Measurements from ENCODE around the gene HMCES. TPM values are rescaled to one million over a fixed set of nuclear protein-coding genes. Genes with fewer than 3 reads are reported as not detected.

HMCES gene
- total and polyA plus RNA-seq, 2 of the 13 experiments (the other 11 are each of a cell fraction or from before 2014, with no cell fraction given) = 16.1 to 37.5 TPM

- TF ChIP-seq ZKSCAN8 (CRISPR knock-in tag; IDR thresholded peaks at IDR 0.05; ENCODE audit: borderline replicate concordance) (0 out of 2 replicates have a peak, but pooled peaks have one; percentile 20), GATAD1 (CRISPR knock-in tag; IDR thresholded peaks at IDR 0.05) (peak; percentile 83), ZNF569 (CRISPR knock-in tag; IDR thresholded peaks at IDR 0.05; ENCODE audit: borderline replicate concordance) (no peak), ZNF75D (CRISPR knock-in tag; IDR thresholded peaks at IDR 0.05; ENCODE audit: borderline replicate concordance) (no peak), MAZ (IDR thresholded peaks at IDR 0.05; ENCODE audit: borderline replicate concordance, low read depth, low read length) (peak; percentile 82), MAZ (CRISPR knock-in tag; IDR thresholded peaks at IDR 0.05; ENCODE audit: low read depth) (peak; percentile 84), HNRNPLL (IDR thresholded peaks at IDR 0.05; ENCODE audit: low read depth, low read length, poor library complexity, severe bottlenecking) (peak; percentile 91), ZNF674 (CRISPR knock-in tag; IDR thresholded peaks at IDR 0.05; ENCODE audit: low read depth) (no peak), ZBTB49 (CRISPR knock-in tag; IDR thresholded peaks at IDR 0.05; ENCODE audit: borderline replicate concordance) (no peak), TEAD3 (CRISPR knock-in tag; optimal IDR thresholded peaks at IDR 0.05; ENCODE audit: borderline replicate concordance) (no peak), ATF1 (CRISPR knock-in tag; IDR thresholded peaks at IDR 0.05) (no peak), ZNF496 (CRISPR knock-in tag; IDR thresholded peaks at IDR 0.05; ENCODE audit: insufficient replicate concordance) (no peak), SNAPC2 (CRISPR knock-in tag; IDR thresholded peaks at IDR 0.05) (no peak), ZNF788 (CRISPR knock-in tag; IDR thresholded peaks at IDR 0.05; ENCODE audit: borderline replicate concordance) (peak; percentile 41; the same call in 1 of the 2 replicates), MNT (IDR thresholded peaks at IDR 0.05) (peak; percentile 54), HDAC6 (IDR thresholded peaks at IDR 0.05; ENCODE audit: low read depth, low read length) (no peak), ZFX (CRISPR knock-in tag; IDR thresholded peaks at IDR 0.05; ENCODE audit: low read depth) (peak; percentile 64), HNRNPUL1 (IDR thresholded peaks at IDR 0.05; ENCODE audit: low read depth, low read length) (no peak)
- TF ChIP-seq, protein P1, sequence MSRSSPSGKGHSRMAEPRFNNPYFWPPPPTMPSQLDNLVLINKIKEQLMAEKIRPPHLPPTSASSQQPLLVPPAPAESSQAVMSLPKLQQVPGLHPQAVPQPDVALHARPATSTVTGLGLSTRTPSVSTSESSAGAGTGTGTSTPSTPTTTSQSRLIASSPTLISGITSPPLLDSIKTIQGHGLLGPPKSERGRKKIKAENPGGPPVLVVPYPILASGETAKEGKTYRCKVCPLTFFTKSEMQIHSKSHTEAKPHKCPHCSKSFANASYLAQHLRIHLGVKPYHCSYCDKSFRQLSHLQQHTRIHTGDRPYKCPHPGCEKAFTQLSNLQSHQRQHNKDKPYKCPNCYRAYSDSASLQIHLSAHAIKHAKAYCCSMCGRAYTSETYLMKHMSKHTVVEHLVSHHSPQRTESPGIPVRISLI (CRISPR knock-in tag; IDR thresholded peaks at IDR 0.05; ENCODE audit: borderline replicate concordance) = peak; percentile 17; the same call in 1 of the 2 replicates
- TF ChIP-seq, protein P2, sequence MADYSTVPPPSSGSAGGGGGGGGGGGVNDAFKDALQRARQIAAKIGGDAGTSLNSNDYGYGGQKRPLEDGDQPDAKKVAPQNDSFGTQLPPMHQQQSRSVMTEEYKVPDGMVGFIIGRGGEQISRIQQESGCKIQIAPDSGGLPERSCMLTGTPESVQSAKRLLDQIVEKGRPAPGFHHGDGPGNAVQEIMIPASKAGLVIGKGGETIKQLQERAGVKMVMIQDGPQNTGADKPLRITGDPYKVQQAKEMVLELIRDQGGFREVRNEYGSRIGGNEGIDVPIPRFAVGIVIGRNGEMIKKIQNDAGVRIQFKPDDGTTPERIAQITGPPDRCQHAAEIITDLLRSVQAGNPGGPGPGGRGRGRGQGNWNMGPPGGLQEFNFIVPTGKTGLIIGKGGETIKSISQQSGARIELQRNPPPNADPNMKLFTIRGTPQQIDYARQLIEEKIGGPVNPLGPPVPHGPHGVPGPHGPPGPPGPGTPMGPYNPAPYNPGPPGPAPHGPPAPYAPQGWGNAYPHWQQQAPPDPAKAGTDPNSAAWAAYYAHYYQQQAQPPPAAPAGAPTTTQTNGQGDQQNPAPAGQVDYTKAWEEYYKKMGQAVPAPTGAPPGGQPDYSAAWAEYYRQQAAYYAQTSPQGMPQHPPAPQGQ (CRISPR knock-in tag; IDR thresholded peaks at IDR 0.05; ENCODE audit: borderline replicate concordance) = no peak
Observed at GRCh38 chr3:129316248-129317013, 37.8 kb downstream of the HMCES start (continued).
